NOMO-1 treated with dmso at 0.1 percent for 144 hours (cell line): ENCODE results near the gene HLA-DOA.

Source experiments
- DNase-seq: peaks from one replicate; lab custom pipeline; 2025; ENCODE audit not compliant: unreplicated experiment; lab: John Stamatoyannopoulos, UW

The HLA-DOA gene

GRCh38 chr6:32980488-32981038 lies 28.8 kb downstream of the HLA-DOA start:
- no peak for DNase-seq

GRCh38 chr6:32979720-32980487 lies 29.5 kb downstream of the HLA-DOA start:
- no peak for DNase-seq

- no peak for DNase-seq
Observed at GRCh38 chr6:32977953-32978324, 31.5 kb downstream of the HLA-DOA start.

GRCh38 chr6:32977272-32977952 lies 32.0 kb downstream of the HLA-DOA start:
- DNase-seq = no peak

- DNase-seq = no peak
Observed at GRCh38 chr6:32976334-32977069, 32.9 kb downstream of the HLA-DOA start.

GRCh38 chr6:32975886-32976285 lies 33.5 kb downstream of the HLA-DOA start:
- DNase-seq = no peak

GRCh38 chr6:32974541-32975308 lies 34.7 kb downstream of the HLA-DOA start:
- no peak for DNase-seq

- peak; percentile 42 for DNase-seq
Observed at GRCh38 chr6:32974016-32974333, 35.4 kb downstream of the HLA-DOA start.

GRCh38 chr6:32973144-32974015 lies 36.0 kb downstream of the HLA-DOA start:
- peak; percentile 25 for DNase-seq

- DNase-seq = peak; percentile 88
Observed at GRCh38 chr6:32972353-32973143, 36.8 kb downstream of the HLA-DOA start.

GRCh38 chr6:32971581-32972352 lies 37.6 kb downstream of the HLA-DOA start:
- DNase-seq = peak; percentile 100

- DNase-seq = no peak
Observed at GRCh38 chr6:32971242-32971580, 38.2 kb downstream of the HLA-DOA start.

- peak; percentile 60 for DNase-seq
Observed at GRCh38 chr6:32970413-32971241, 38.8 kb downstream of the HLA-DOA start.

- DNase-seq = peak; percentile 88
Observed at GRCh38 chr6:32969685-32970412, 39.5 kb downstream of the HLA-DOA start.

GRCh38 chr6:32968867-32969684 lies 40.3 kb downstream of the HLA-DOA start:
- peak; percentile 67 for DNase-seq
